Testis (tissue), 2 donors: Measurements from ENCODE around the gene IL22RA1.

Experiments used
- CTCF ChIP-seq, 3 experiments: fragments of 450-650 bp in 2 of 3; fragments of 200-600 bp in 1 of 3; sonication (generic) in 1 of 3; IDR thresholded peaks; one replicate each; pipeline ENCODE4 v1.5.1; 2016 to 2019; ENCODE audit warnings: antibody characterized with exemption in 3 of 3, mild to moderate bottlenecking in 2 of 3, moderate library complexity in 1 of 3
- POLR2A ChIP-seq: fragments of 450-650 bp; IDR thresholded peaks from one replicate; pipeline ENCODE4 v1.6.1; 2017; ENCODE audit warnings: antibody characterized with exemption, mild to moderate bottlenecking, moderate library complexity

- TF ChIP-seq POLR2A (no peak), CTCF (IDR thresholded peaks at IDR 0.05) (no peak)
Measured at GRCh38 chr1:24109686-24110475, 33.1 kb downstream of the IL22RA1 start.
